ENCODE data around the gene SLC12A7. TPM values are rescaled to one million over a fixed set of nuclear protein-coding genes. Genes with fewer than 3 reads are reported as not detected.
A peak's percentile ranks its signal among the peaks of the same experiment; 100 is the strongest.

SLC12A7 gene
- total and polyA plus RNA-seq, 2 of the 13 experiments (the other 11 are each of a cell fraction or from before 2014, with no cell fraction given) = 14.0 to 18.5 TPM

- TF ChIP-seq SOX5 (CRISPR knock-in tag; IDR thresholded peaks at IDR 0.05; ENCODE audit: borderline replicate concordance) (peak; percentile 41), EED (CRISPR knock-in tag; IDR thresholded peaks at IDR 0.05) (no peak; the same call in 1 of the 2 replicates), ZNF883 (CRISPR knock-in tag; IDR thresholded peaks at IDR 0.05; ENCODE audit: not compliant biosample characterization) (peak; percentile 14), ZNF501 (CRISPR knock-in tag; IDR thresholded peaks at IDR 0.05) (peak; percentile 80), THYN1 (CRISPR knock-in tag; IDR thresholded peaks at IDR 0.05; ENCODE audit: borderline replicate concordance, low read depth) (no peak), RELA (CRISPR knock-in tag; IDR thresholded peaks at IDR 0.05) (no peak), E2F1 (CRISPR knock-in tag; IDR thresholded peaks at IDR 0.05) (no peak), ZNF431 (CRISPR knock-in tag; IDR thresholded peaks at IDR 0.05; ENCODE audit: borderline replicate concordance, low read depth) (peak; percentile 20; the same call in 1 of the 2 replicates), JARID2 (CRISPR knock-in tag; IDR thresholded peaks at IDR 0.05; ENCODE audit: insufficient replicate concordance) (peak; percentile 76), MAFF (IDR thresholded peaks at IDR 0.05; ENCODE audit: low read depth, low read length) (no peak), PTBP1 (IDR thresholded peaks at IDR 0.05; ENCODE audit: low read depth, low read length, poor library complexity, severe bottlenecking) (no peak), ZNF530 (CRISPR knock-in tag; IDR thresholded peaks at IDR 0.05; ENCODE audit: low read depth) (no peak), KDM1A (CRISPR knock-in tag; IDR thresholded peaks at IDR 0.05) (peak; percentile 35; the same call in 1 of the 2 replicates), SMYD3 (CRISPR knock-in tag; IDR thresholded peaks at IDR 0.05) (no peak), NFRKB (IDR thresholded peaks at IDR 0.05) (no peak), ETV5 (CRISPR knock-in tag; IDR thresholded peaks at IDR 0.05; ENCODE audit: borderline replicate concordance) (no peak; the same call in 1 of the 2 replicates), PITX1 (CRISPR knock-in tag; IDR thresholded peaks at IDR 0.05) (peak; percentile 72), ZNF253 (CRISPR knock-in tag; IDR thresholded peaks at IDR 0.05; ENCODE audit: borderline replicate concordance) (no peak), ZNF383 (CRISPR knock-in tag; IDR thresholded peaks at IDR 0.05; ENCODE audit: borderline replicate concordance) (0 out of 2 replicates have a peak, but pooled peaks have one; percentile 6), ETV6 (CRISPR knock-in tag; conservative IDR thresholded peaks at IDR 0.05) (0 out of 2 replicates have a peak, but pooled peaks have one; percentile 21), EP300 (IDR thresholded peaks at IDR 0.05; ENCODE audit: low read depth in 2 of 2, low read length in 2 of 2) (peak; percentile 76 to 78), EP300 (CRISPR knock-in tag; IDR thresholded peaks at IDR 0.05; ENCODE audit: borderline replicate concordance) (peak; percentile 82), RERE (CRISPR knock-in tag; IDR thresholded peaks at IDR 0.05; ENCODE audit: low read depth) (peak; percentile 59)
Measured at GRCh38 chr5:1107167-1108022, 4.5 kb downstream of the SLC12A7 start (continued).
